ENCODE results near the gene PRRC2C.

The PRRC2C gene

DNA sequence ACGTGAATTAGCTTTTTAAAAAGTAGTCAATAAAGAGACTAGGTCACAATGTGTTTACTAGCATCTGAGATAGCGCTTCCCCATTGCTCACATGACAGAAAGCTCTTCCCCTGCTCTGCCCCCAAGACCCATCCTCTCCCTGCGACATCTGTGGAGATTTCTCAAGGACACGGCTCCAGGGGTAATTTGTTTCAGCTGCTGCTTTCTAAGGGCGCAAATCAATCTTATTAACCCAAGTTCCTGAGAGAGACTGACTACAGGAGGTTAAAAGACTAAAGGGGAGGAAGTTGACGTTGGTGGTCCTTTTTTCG, 136.8 kb downstream of the PRRC2C start, which contains the start of gene MYOCOS:
Gene MYOCOS (plus strand): TSS at position 92 of the 311 bp plus-strand sequence. CDS start 1,641 bp downstream, outside the sequence.
- Histone ChIP-seq H3K9ac (ENCODE audit: low read depth in 1 of 2, low read length in 2 of 2) (no peak within 1 kb of the TSS), H3K27me3 (ENCODE audit: control insufficient read depth in 1 of 2, insufficient read depth in 2 of 2, low read length in 2 of 2) (no peaks in the 10 kb centered on the region)

DNA sequence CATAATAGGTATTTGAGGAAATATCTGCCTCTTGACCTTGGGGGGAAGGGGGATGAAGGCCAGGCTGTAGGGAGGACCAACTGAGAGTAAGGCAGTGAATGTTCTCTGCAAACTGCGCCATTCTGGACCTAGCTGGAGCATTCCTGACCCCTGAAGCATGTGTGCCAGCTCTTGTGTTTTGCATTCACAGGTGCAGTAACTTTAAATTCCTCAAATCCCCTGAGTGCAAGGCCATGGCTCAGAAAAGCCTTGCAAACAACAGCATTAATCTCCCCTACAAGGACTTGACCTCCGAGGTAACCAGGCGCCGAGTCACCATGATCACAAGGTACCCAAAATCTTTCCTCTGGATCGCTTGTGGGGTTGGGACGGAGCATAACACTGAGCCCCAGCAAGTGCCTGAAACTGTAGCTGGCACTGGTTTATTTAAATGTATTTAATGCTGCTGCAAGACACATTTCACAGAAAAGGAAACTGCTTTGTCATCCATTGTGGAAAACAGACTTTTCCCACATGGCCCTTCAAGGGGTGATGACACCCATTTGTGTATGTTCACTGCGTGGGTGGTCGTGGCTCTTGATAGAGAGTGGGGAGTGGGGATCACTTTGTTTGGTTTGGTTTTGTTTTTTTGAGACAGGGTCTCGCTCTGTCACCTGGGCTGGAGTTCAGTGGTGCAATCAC, 138.5 kb downstream of the PRRC2C start:
- no peaks in the 10 kb centered on the region for H3K27me3 ChIP-seq (ENCODE audit: control insufficient read depth in 1 of 2, insufficient read depth in 2 of 2, low read length in 2 of 2)
- H3K36me3 ChIP-seq (ENCODE audit: control insufficient read depth in 1 of 2, insufficient read depth in 2 of 2, low read length in 2 of 2): no peaks in the 10 kb centered on the region
- no peaks in the 10 kb centered on the region for H3K9me3 ChIP-seq (ENCODE audit: control insufficient read depth in 1 of 2, low read length in 2 of 2)
- H3K9ac ChIP-seq (ENCODE audit: low read depth in 1 of 2, low read length in 2 of 2): no peak overlapping the region
- H3K4me1 ChIP-seq (ENCODE audit: control insufficient read depth in 1 of 2, insufficient read depth in 2 of 2, low read length in 2 of 2): no peaks in the 10 kb centered on the region
- no peak overlapping the region for H3K27ac ChIP-seq (ENCODE audit: low read depth, low read length)
- H3K4me3 ChIP-seq (ENCODE audit: low read depth in 1 of 2, low read length in 2 of 2): no peak overlapping the region

More for the DNA sequence above, 136.8 kb downstream of the PRRC2C start, which contains the start of gene MYOCOS:
- Histone ChIP-seq H3K9me3 (ENCODE audit: control insufficient read depth in 1 of 2, low read length in 2 of 2) (no peaks in the 10 kb centered on the region), H3K36me3 (ENCODE audit: control insufficient read depth in 1 of 2, insufficient read depth in 2 of 2, low read length in 2 of 2) (no peaks in the 10 kb centered on the region), H3K27ac (ENCODE audit: low read depth, low read length) (no peak within 1 kb of the TSS), H3K4me3 (ENCODE audit: low read depth in 1 of 2, low read length in 2 of 2) (no peak within 1 kb of the TSS), H3K4me1 (ENCODE audit: control insufficient read depth in 1 of 2, insufficient read depth in 2 of 2, low read length in 2 of 2) (no peaks in the 10 kb centered on the region)

DNA sequence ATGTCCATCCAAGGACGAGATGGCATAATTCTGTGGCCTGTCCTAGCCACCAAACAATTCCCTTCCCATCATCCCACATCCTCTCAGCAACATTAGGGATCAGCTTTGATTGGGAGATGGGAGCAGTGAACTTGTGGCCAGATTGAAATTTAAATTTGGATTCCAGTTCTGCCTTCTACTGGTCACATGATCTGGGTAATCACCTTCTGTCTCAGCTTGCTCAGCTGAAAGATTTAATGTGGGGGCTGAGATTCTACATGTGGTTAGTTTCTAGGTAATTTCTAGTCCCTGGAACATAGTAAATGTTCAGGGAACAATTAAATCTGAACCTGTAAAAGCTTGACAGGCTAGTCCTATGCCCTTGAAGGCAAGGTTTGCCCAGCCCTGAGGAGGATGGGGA, 139.9 kb downstream of the PRRC2C start:
- H3K4me1 ChIP-seq (ENCODE audit: control insufficient read depth in 1 of 2, insufficient read depth in 2 of 2, low read length in 2 of 2): no peaks in the 10 kb centered on the region
- H3K9me3 ChIP-seq (ENCODE audit: control insufficient read depth in 1 of 2, low read length in 2 of 2): no peaks in the 10 kb centered on the region
- H3K36me3 ChIP-seq (ENCODE audit: control insufficient read depth in 1 of 2, insufficient read depth in 2 of 2, low read length in 2 of 2): no peaks in the 10 kb centered on the region
- H3K27me3 ChIP-seq (ENCODE audit: control insufficient read depth in 1 of 2, insufficient read depth in 2 of 2, low read length in 2 of 2): no peaks in the 10 kb centered on the region
- no peak overlapping the region for H3K27ac ChIP-seq (ENCODE audit: low read depth, low read length)
- H3K9ac ChIP-seq (ENCODE audit: low read depth in 1 of 2, low read length in 2 of 2): no peak overlapping the region
- no peak overlapping the region for H3K4me3 ChIP-seq (ENCODE audit: low read depth in 1 of 2, low read length in 2 of 2)

DNA sequence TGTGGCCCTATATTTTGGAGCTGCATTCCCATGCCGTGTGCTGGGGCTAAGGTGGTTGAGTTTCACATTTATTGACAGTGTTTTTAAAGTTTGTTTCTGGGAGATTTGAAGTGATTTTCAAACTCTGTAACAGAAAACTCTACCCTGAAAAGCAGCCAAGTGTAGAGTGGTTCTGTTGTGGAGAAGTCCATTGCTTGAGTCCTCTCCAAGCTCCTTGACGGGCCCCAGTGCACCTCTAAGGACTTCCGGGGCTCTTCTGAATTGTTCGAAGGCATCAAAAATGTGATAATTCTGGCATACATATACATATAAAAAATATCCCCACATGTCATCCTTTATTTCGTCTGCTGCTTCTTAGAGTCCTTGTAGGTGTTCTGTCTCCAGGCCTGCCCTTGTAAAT, 141.7 kb downstream of the PRRC2C start:
- Histone ChIP-seq H3K36me3 (ENCODE audit: control insufficient read depth in 1 of 2, insufficient read depth in 2 of 2, low read length in 2 of 2) (no peaks in the 10 kb centered on the region), H3K9ac (ENCODE audit: low read depth in 1 of 2, low read length in 2 of 2) (no peak overlapping the region), H3K27ac (ENCODE audit: low read depth, low read length) (no peak overlapping the region), H3K9me3 (ENCODE audit: control insufficient read depth in 1 of 2, low read length in 2 of 2) (no peaks in the 10 kb centered on the region), H3K4me3 (ENCODE audit: low read depth in 1 of 2, low read length in 2 of 2) (no peak overlapping the region), H3K4me1 (ENCODE audit: control insufficient read depth in 1 of 2, insufficient read depth in 2 of 2, low read length in 2 of 2) (no peaks in the 10 kb centered on the region), H3K27me3 (ENCODE audit: control insufficient read depth in 1 of 2, insufficient read depth in 2 of 2, low read length in 2 of 2) (no peaks in the 10 kb centered on the region)

DNA sequence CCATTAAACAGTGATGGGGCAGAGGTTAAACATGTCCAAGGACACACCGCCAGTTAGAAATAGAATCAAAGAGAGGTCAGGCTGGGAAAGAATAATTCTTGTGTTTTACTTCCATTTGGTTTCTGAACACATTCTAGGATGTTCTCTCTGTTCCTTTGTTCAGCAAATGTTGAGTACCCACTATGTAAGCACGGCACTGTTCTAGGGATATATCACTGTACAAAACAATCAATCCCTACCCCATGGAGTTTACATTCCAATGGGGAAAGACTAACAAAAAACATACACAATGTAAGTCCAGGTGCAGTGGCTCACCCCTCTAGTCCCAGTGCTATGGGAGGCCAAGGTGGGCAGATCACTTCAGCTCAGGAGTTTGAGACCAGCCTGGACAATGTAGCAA, 142.9 kb downstream of the PRRC2C start:
- Histone ChIP-seq H3K27ac (ENCODE audit: low read depth, low read length) (no peak overlapping the region), H3K4me1 (ENCODE audit: control insufficient read depth in 1 of 2, insufficient read depth in 2 of 2, low read length in 2 of 2) (no peaks in the 10 kb centered on the region), H3K9ac (ENCODE audit: low read depth in 1 of 2, low read length in 2 of 2) (no peak overlapping the region), H3K9me3 (ENCODE audit: control insufficient read depth in 1 of 2, low read length in 2 of 2) (no peaks in the 10 kb centered on the region), H3K36me3 (ENCODE audit: control insufficient read depth in 1 of 2, insufficient read depth in 2 of 2, low read length in 2 of 2) (no peaks in the 10 kb centered on the region), H3K4me3 (ENCODE audit: low read depth in 1 of 2, low read length in 2 of 2) (no peak overlapping the region), H3K27me3 (ENCODE audit: control insufficient read depth in 1 of 2, insufficient read depth in 2 of 2, low read length in 2 of 2) (no peaks in the 10 kb centered on the region)

DNA sequence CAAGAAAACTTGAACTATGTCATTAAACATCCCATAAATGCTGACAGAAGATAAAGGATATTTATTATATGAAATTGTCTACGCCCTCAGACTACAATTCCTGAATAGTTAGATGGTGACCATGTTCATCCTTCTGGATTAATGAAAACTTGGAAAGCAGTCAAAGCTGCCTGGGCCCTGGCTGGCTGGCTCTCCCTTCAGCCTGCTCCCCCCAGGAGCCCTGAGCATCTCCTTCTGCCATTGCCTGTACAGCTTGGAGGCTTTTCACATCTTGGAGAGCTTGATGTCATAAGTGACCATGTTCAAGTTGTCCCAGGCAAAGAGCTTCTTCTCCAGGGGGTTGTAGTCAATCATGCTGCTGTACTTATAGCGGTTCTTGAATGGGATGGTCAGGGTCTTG, 150.3 kb downstream of the PRRC2C start:
- Histone ChIP-seq H3K9ac (ENCODE audit: low read depth in 1 of 2, low read length in 2 of 2) (no peak overlapping the region), H3K27me3 (ENCODE audit: control insufficient read depth in 1 of 2, insufficient read depth in 2 of 2, low read length in 2 of 2) (no peaks in the 10 kb centered on the region), H3K4me1 (ENCODE audit: control insufficient read depth in 1 of 2, insufficient read depth in 2 of 2, low read length in 2 of 2) (no peaks in the 10 kb centered on the region), H3K36me3 (ENCODE audit: control insufficient read depth in 1 of 2, insufficient read depth in 2 of 2, low read length in 2 of 2) (no peaks in the 10 kb centered on the region), H3K9me3 (ENCODE audit: control insufficient read depth in 1 of 2, low read length in 2 of 2) (no peaks in the 10 kb centered on the region), H3K4me3 (ENCODE audit: low read depth in 1 of 2, low read length in 2 of 2) (no peak overlapping the region), H3K27ac (ENCODE audit: low read depth, low read length) (no peak overlapping the region)

DNA sequence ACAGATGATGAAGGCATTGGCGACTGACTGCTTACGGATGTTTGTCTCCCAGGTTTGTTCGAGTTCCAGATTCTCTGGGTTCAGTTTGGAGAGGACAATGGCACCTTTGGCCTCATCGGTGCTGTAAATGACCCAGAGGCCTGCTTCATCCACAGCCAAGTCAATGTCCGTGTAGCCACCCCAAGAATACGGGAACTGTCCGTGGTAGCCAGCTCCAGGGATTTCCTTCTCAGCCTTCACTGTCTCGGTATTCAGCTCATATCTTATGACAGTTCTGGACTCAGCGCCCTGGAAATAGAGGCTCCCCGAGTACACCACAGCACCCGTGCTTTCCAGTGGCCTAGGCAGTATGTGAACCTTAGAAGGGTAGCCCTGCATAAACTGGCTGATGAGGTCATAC, 150.8 kb downstream of the PRRC2C start:
- H3K9ac ChIP-seq (ENCODE audit: low read depth in 1 of 2, low read length in 2 of 2): no peak overlapping the region
- H3K9me3 ChIP-seq (ENCODE audit: control insufficient read depth in 1 of 2, low read length in 2 of 2): no peaks in the 10 kb centered on the region
- H3K4me1 ChIP-seq (ENCODE audit: control insufficient read depth in 1 of 2, insufficient read depth in 2 of 2, low read length in 2 of 2): no peaks in the 10 kb centered on the region
- H3K36me3 ChIP-seq (ENCODE audit: control insufficient read depth in 1 of 2, insufficient read depth in 2 of 2, low read length in 2 of 2): no peaks in the 10 kb centered on the region
- no peaks in the 10 kb centered on the region for H3K27me3 ChIP-seq (ENCODE audit: control insufficient read depth in 1 of 2, insufficient read depth in 2 of 2, low read length in 2 of 2)
- H3K27ac ChIP-seq (ENCODE audit: low read depth, low read length): no peak overlapping the region
- no peak overlapping the region for H3K4me3 ChIP-seq (ENCODE audit: low read depth in 1 of 2, low read length in 2 of 2)

DNA sequence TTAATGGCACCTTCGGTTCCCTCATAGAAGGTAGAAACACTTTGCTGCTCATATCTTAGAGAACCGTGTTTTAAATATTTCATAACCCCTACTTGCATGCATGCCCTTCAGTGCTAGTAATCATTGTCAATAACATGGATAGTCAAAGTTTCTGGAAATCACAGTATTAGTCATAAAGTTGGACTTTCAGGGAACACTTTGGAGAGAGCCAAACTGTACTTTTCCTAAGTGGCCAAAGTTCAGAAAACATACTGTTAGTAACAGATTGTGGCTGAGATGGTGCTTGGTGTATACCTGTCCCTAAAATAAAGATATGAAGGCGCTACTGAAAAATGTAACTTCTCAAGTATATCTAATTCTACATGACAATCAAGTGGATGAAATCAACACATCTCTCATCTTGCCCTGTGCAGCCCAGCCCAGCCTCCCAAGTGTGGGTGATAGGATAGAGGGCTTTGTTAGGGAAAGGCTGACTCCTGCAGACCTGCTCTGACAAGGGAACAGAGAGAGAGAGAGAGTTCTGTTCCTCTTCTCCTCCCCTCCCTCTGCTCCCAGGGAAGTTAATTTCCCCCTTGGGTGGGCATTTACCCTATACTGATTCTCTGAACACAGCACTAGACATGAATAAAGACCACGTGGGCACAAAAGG, 152.7 kb downstream of the PRRC2C start:
- Histone ChIP-seq H3K27me3 (ENCODE audit: control insufficient read depth in 1 of 2, insufficient read depth in 2 of 2, low read length in 2 of 2) (no peaks in the 10 kb centered on the region), H3K4me3 (ENCODE audit: low read depth in 1 of 2, low read length in 2 of 2) (no peak overlapping the region), H3K9ac (ENCODE audit: low read depth in 1 of 2, low read length in 2 of 2) (no peak overlapping the region), H3K27ac (ENCODE audit: low read depth, low read length) (no peak overlapping the region), H3K4me1 (ENCODE audit: control insufficient read depth in 1 of 2, insufficient read depth in 2 of 2, low read length in 2 of 2) (no peaks in the 10 kb centered on the region), H3K9me3 (ENCODE audit: control insufficient read depth in 1 of 2, low read length in 2 of 2) (no peaks in the 10 kb centered on the region), H3K36me3 (ENCODE audit: control insufficient read depth in 1 of 2, insufficient read depth in 2 of 2, low read length in 2 of 2) (no peaks in the 10 kb centered on the region)

DNA sequence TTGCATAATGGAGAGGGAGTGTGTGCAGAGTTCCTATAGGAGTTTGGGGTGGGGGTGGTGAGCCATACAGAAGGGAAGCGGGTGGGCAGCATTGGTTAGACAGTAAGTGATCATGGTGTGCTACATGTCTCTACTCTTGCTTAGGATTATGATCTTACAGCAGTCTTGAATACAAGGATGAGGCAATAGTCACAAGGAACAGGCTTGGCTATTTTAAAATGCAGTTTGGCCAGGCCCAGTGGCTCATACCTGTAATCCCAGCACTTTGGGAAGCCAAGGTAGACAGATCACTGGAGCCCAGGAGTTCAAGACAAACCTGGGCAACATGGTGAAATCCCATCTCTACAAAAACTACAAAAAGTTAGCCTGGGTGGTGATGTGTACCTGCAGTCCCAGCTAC, 154.9 kb downstream of the PRRC2C start:
- Histone ChIP-seq H3K4me1 (ENCODE audit: control insufficient read depth in 1 of 2, insufficient read depth in 2 of 2, low read length in 2 of 2) (peaks cover 6 to 8% of the 10 kb centered on the region in 2 donors), H3K9me3 (ENCODE audit: control insufficient read depth in 1 of 2, low read length in 2 of 2) (no peaks in the 10 kb centered on the region), H3K4me3 (ENCODE audit: low read depth in 1 of 2, low read length in 2 of 2) (no peak overlapping the region), H3K27ac (ENCODE audit: low read depth, low read length) (no peak overlapping the region), H3K9ac (ENCODE audit: low read depth in 1 of 2, low read length in 2 of 2) (no peak overlapping the region), H3K36me3 (ENCODE audit: control insufficient read depth in 1 of 2, insufficient read depth in 2 of 2, low read length in 2 of 2) (no peaks in the 10 kb centered on the region), H3K27me3 (ENCODE audit: control insufficient read depth in 1 of 2, insufficient read depth in 2 of 2, low read length in 2 of 2) (no peaks in the 10 kb centered on the region)

DNA sequence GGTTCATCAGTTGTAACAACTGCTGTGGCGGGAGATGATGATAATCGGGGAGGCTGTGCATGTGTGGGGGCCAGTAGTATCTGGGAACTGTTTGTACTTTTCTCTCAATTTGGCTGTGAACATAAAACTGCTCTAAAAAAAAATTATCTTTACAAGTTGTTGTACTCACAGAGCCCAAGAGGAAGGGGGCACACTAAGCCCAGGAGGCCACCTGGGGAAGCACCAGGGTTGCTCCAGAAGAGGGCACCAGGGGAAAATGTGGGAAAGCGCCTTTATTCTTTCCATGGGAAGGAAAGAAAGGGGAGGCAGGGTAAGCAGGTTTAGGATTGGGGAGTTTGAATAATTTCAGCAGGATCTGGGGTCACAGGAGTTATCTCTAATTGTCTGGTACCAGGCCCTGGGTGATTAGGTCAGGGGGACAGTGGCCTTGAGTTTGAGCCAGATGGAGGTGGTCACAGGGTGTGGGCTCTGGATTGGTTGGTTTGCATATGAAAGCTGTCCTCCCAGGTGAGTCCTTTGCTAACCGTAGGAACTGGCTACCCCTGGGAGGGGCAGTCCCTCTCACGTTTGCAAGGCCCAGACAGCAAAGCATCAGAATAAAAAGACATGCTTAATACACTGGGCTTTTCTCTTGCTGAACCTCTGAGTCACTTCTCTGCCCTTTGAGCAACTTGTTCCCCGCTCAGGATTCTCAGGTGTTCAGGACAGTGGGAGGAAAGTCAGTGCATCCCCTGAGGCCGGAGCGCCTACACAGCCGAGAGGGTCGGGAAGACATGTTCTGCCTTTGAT, 155.9 kb downstream of the PRRC2C start:
- no peaks in the 10 kb centered on the region for H3K27me3 ChIP-seq (ENCODE audit: control insufficient read depth in 1 of 2, insufficient read depth in 2 of 2, low read length in 2 of 2)
- H3K9ac ChIP-seq (ENCODE audit: low read depth in 1 of 2, low read length in 2 of 2): no peak overlapping the region
- no peaks in the 10 kb centered on the region for H3K36me3 ChIP-seq (ENCODE audit: control insufficient read depth in 1 of 2, insufficient read depth in 2 of 2, low read length in 2 of 2)
- H3K4me3 ChIP-seq (ENCODE audit: low read depth in 1 of 2, low read length in 2 of 2): no peak overlapping the region
- no peaks in the 10 kb centered on the region for H3K9me3 ChIP-seq (ENCODE audit: control insufficient read depth in 1 of 2, low read length in 2 of 2)
- no peak overlapping the region for H3K27ac ChIP-seq (ENCODE audit: low read depth, low read length)
- peaks cover 8% of the 10 kb centered on the region in 2 donors for H3K4me1 ChIP-seq (ENCODE audit: control insufficient read depth in 1 of 2, insufficient read depth in 2 of 2, low read length in 2 of 2)

Data from duodenal mucosa (tissue), 2 donors.